RPMI8226 (cell line): Measurements from ENCODE around the gene CACNA2D4.

Source experiments
- DNase-seq: peaks from one replicate; pipeline ENCODE4 v3.0.0-alpha.2; 2015

Gene CACNA2D4

DNA sequence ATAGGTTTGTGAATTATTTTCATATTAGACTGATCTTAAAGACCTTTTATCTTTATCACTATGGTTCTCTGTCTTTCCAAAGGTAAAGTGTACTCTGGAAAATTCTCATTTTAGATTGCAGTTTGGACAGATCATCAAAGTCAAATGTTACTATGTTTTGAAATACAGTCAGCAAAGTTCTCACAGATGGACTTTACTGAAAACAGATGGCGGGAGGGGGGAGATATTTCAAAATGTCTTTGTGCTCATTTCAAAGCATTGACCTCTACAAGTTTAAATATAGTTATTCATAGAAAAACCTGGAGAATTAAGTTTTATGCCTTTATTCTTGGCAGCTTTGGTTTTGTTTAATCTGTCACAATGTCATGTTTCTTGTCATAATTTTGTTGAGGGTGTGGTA, 149.8 kb downstream of the CACNA2D4 start:
- no peak for DNase-seq

GRCh38 chr12:1767407-1768090, 150.9 kb downstream of the CACNA2D4 start:
- DNase-seq: no peak

DNA sequence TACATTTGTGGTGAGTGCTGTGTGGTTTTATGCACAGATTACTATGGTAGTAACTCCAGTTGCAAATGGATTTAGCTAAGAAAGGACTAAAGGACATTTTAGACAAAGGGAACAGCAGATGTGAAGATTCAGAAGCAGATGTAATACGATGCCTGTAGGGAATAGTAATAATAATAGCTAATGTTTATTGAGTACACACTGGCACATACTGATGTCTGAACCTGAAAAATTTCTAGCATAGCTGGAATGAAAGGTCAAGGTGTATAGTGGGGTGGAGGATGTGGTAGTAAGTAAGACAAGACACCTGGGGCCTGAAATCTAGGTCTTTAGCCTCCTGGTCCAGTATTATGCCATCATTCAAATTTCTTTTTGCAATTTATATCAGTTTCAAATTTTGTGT, 152.3 kb downstream of the CACNA2D4 start:
- no peak for DNase-seq

DNA sequence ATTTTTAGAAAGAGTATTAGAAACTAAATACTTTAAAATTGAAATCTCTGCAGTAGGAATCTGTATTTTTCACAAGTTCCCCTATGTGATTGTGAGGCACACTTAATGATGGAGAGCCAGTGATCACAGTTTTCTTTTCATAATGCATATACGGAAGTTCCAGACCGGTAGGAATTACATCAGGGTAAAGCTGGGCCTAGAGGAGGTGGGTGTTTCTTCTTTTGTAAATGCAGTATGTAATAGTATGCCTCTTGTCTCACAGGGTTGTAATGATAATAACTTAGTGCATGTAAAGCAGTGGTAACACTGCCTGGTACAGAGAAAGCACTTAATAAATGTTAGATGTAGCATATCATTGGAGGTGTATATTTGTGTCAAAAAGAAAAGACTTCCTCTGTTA, 155.3 kb downstream of the CACNA2D4 start:
- no peak for DNase-seq

GRCh38 chr12:1761857-1762256, 156.6 kb downstream of the CACNA2D4 start:
- DNase-seq: no peak

- DNase-seq: no peak
These were observed 157.7 kb downstream of the CACNA2D4 start for GRCh38 chr12:1760566-1761382.

GRCh38 chr12:1758887-1759286, 159.6 kb downstream of the CACNA2D4 start:
- DNase-seq: no peak

- DNase-seq: no peak
These were observed 160.1 kb downstream of the CACNA2D4 start for GRCh38 chr12:1758376-1758775.

- no peak for DNase-seq
These were observed 168.2 kb downstream of the CACNA2D4 start for GRCh38 chr12:1750300-1750699.

DNA sequence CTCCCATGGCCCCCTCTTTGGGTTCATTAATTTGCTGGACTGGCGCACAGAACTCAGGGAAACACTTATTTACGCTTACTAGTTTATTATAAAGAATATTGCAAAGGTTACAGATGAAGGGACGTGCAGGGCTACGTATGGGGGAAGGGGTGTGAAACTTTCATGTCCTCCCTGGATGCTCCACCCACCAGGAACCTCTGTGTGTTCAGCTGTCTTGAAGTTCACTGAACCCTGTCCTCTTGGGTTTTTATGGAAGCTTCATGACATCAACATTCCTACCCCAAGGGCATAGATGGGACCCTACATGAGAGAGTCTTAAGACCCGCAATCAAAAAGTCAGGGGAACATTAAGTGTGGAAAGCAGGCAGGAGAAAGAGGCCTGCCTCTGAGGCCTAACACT, 169.4 kb downstream of the CACNA2D4 start:
- DNase-seq: no peak

GRCh38 chr12:1747609-1748008, 170.8 kb downstream of the CACNA2D4 start:
- no peak for DNase-seq

DNA sequence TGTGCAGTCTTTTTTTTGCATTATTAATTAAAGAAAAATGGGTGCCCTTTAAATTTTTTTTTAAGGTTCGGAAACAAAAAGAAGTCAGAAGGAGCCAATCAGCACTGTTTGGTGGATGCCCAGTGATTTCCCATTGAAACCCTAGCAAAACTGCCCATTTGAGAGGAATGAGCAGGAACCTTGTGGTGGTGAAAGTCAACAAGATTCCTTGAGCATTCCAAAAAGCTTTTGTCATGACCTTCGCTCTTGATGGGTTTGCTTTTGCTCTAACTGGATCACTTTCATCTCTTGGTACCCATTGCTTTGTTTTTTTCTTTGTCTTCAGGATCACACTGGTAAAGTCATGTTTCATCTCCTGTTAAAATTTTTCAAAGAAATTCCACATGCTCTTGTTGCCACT, 173.5 kb downstream of the CACNA2D4 start:
- no peak for DNase-seq
